Nephron (organoid): ENCODE measurements around the gene SUN5.

Experiments
- H3K27ac Mint-ChIP-seq, 3 experiments: 2 replicates each; pipeline ENCODE4 v1.8.0; 2020; ENCODE audit warnings: mixed read lengths in 3 of 3, mild to moderate bottlenecking in 2 of 3, moderate library complexity in 1 of 3
- H3K27me3 Mint-ChIP-seq: 2 replicates; pipeline ENCODE4 v1.8.0; 2021; ENCODE audit warnings: low read depth, mild to moderate bottlenecking, moderate library complexity, mixed read lengths
- H3K36me3 Mint-ChIP-seq: 2 replicates; pipeline ENCODE4 v1.8.0; 2020; ENCODE audit warnings: low read depth, mixed read lengths
- H3K4me1 Mint-ChIP-seq: 2 replicates; pipeline ENCODE4 v1.8.0; 2020; ENCODE audit warnings: mixed read lengths
- H3K4me3 Mint-ChIP-seq, 3 experiments: 2 replicates each; pipeline ENCODE4 v1.8.0; 2020; ENCODE audit warnings: mild to moderate bottlenecking in 3 of 3, mixed read lengths in 3 of 3, moderate library complexity in 2 of 3
- H3K9me3 Mint-ChIP-seq: 2 replicates; pipeline ENCODE4 v1.8.0; 2020; ENCODE audit warnings: mixed read lengths
- CTCF ChIP-seq, 3 experiments: fragments of 200-600 bp; sonication (generic); IDR thresholded peaks; one replicate each; pipeline ENCODE4 v1.5.0; 2021; ENCODE audit warnings: antibody characterized with exemption in 3 of 3; ENCODE audit not compliant: unreplicated experiment in 3 of 3

The SUN5 gene

GRCh38 chr20:33027769-33028751 is 23.8 kb upstream of the SUN5 start:
- H3K27me3 Mint-ChIP-seq = peaks cover 8% of the 10 kb centered on the region
- no peak overlapping the region for H3K4me3 Mint-ChIP-seq
- peaks cover under 1% of the 10 kb centered on the region for H3K9me3 Mint-ChIP-seq
- H3K36me3 Mint-ChIP-seq = no peaks in the 10 kb centered on the region
- no peaks in the 10 kb centered on the region for H3K4me1 Mint-ChIP-seq
- TF ChIP-seq CTCF (IDR thresholded peaks at IDR 0.05; ENCODE audit: unreplicated experiment in 3 of 3) = no peak
- H3K27ac Mint-ChIP-seq = no peak overlapping the region

GRCh38 chr20:33026779-33027759 is 22.8 kb upstream of the SUN5 start:
- TF ChIP-seq CTCF (IDR thresholded peaks at IDR 0.05; ENCODE audit: unreplicated experiment in 3 of 3) = no peak
- Mint-ChIP-seq H3K36me3 (no peaks in the 10 kb centered on the region), H3K27me3 (no peaks in the 10 kb centered on the region), H3K27ac (no peak overlapping the region), H3K9me3 (no peaks in the 10 kb centered on the region), H3K4me1 (no peaks in the 10 kb centered on the region), H3K4me3 (no peak overlapping the region)

- Mint-ChIP-seq H3K27me3 (no peaks in the 10 kb centered on the region), H3K9me3 (no peaks in the 10 kb centered on the region), H3K4me3 (no peak overlapping the region), H3K27ac (no peak overlapping the region), H3K36me3 (no peaks in the 10 kb centered on the region), H3K4me1 (no peaks in the 10 kb centered on the region)
- TF ChIP-seq CTCF (IDR thresholded peaks at IDR 0.05; ENCODE audit: unreplicated experiment in 3 of 3) = no peak
These were observed 22.0 kb upstream of the SUN5 start for GRCh38 chr20:33026072-33026778.

GRCh38 chr20:33025318-33025876 is 21.2 kb upstream of the SUN5 start:
- H3K4me1 Mint-ChIP-seq = no peaks in the 10 kb centered on the region
- H3K27me3 Mint-ChIP-seq = no peaks in the 10 kb centered on the region
- no peaks in the 10 kb centered on the region for H3K9me3 Mint-ChIP-seq
- no peak for TF ChIP-seq CTCF (IDR thresholded peaks at IDR 0.05; ENCODE audit: unreplicated experiment in 3 of 3)
- no peak overlapping the region for H3K27ac Mint-ChIP-seq
- H3K36me3 Mint-ChIP-seq = no peaks in the 10 kb centered on the region
- no peak overlapping the region for H3K4me3 Mint-ChIP-seq

- H3K27ac Mint-ChIP-seq = no peak overlapping the region
- no peak overlapping the region for H3K4me3 Mint-ChIP-seq
- no peaks in the 10 kb centered on the region for H3K4me1 Mint-ChIP-seq
- no peaks in the 10 kb centered on the region for H3K9me3 Mint-ChIP-seq
- H3K36me3 Mint-ChIP-seq = no peaks in the 10 kb centered on the region
- no peak for TF ChIP-seq CTCF (IDR thresholded peaks at IDR 0.05; ENCODE audit: unreplicated experiment in 3 of 3)
- peaks cover under 1% of the 10 kb centered on the region for H3K27me3 Mint-ChIP-seq
These were observed 20.5 kb upstream of the SUN5 start for GRCh38 chr20:33024609-33025317.
